GM18868 (cell line): ENCODE results near the gene HIF1A.
A peak's percentile ranks its signal among the peaks of the same experiment; 100 is the strongest.
"Not testable (repeated sequence)": the region's sequence is repeated elsewhere in the genome, so short reads cannot be mapped to it uniquely, and the experiment has no call there.

Experiments used
- ATAC-seq: cut with Tn5 transposase; IDR thresholded peaks from one replicate; pipeline ENCODE4 v1.9.1; 2021; ENCODE audit warnings: mild to moderate bottlenecking, moderate library complexity; ENCODE audit not compliant: unreplicated experiment

HIF1A gene

DNA sequence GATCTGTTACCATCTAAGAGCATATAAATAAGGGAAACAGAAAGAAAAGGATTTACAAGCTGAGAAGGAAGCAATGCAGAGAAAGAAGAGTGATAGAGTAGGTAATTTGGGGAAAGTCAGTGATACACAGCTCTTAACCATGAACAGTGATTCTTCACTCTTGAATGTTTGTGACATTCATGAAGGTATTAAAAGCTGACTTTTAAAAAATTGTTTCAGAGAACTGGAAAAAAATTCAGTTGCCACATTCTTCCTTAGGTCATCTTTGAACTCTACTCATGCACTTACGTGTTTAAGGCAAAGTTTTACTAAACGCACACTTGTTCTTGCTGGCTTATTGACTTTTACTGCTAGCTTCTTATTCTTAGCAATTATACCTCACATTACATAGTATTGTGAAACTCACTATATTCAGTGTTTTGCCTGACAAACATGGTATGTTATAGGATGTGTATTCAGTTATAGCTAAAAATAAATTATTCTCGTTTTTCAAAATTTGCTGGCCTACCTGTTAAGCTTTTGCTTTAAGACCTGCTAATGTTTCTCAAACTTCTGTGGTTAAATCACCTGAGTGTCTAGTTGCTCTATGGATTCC, 10.9 kb downstream of the HIF1A start:
- peak; percentile 50 for ATAC-seq

DNA sequence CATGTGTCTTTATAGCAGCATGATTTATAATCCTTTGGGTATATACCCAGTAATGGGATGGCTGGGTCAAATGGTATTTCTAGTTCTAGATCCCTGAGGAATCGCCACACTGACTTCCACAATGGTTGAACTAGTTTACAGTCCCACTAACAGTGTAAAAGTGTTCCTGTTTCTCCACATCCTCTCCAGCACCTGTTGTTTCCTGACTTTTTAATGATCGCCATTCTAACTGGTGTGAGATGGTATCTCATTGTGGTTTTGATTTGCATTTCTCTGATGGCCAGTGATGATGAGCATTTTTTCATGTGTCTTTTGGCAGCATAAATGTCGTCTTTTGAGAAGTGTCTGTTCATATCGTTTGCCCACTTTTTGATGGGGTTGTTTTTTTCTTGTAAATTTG, 12.5 kb downstream of the HIF1A start:
- not testable (repeated sequence) for ATAC-seq

DNA sequence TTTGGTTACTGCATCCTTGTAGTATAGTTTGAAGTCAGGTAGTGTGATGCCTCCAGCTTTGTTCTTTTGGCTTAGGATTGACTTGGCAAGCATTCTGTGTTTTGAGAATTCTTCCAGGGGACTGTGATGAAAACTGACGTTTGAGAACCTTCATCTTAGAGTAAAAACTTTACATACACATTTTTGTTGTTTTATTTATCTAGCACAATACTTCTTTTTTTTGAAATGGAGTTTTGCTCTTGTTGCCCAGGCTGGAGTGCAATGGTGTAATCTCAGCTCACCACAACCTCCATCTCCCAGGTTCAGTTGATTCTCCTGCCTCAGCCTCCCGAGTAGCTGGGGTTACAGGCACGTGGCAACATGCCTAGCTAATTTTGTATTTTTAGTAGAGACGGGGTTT, 13.4 kb downstream of the HIF1A start:
- ATAC-seq = not testable (repeated sequence)

DNA sequence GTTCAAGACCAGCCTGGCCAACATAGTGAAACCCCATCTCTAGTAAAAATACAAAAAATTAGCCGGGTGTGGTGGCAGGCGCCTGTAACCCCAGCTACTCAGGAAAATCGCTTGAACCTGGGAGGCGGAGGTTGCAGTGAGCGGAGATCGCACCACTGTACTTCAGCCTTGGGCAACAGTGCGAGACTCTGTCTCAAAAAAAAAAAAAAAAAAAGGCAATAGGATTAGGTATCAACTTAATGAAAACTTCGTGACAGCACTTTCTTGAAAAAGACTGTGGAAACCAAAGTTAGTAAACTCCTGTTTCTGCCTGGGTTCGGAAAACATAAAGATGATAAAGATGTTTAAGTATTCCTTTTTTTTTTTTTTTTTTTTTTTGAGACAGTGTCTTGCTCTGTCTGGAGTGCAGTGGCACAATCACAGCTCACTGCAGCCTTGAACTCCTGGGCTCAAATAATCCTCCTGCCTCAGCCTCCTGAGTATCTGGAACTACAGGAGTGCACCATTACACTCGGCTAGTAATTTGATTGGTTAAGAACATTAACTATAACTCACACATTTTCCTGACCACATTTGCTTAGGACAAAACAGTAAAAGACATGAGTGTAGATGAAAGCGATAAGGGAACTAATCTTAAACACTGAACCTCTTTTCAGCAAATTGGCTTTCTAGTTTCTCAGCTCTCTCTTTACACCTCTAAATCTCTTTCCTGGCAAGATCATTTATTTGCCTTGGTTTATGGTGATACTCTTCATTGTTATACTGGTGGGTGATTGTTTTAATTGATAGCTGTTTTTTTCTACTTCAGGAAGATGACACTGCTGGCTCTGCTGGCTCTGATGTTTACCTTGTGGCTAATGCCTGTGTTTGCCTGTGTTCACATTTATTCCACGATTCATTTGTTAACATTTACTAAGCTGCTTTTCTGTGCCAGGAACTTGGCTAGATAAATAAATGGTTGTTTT, 15.8 kb downstream of the HIF1A start:
- ATAC-seq = peak; percentile 36

DNA sequence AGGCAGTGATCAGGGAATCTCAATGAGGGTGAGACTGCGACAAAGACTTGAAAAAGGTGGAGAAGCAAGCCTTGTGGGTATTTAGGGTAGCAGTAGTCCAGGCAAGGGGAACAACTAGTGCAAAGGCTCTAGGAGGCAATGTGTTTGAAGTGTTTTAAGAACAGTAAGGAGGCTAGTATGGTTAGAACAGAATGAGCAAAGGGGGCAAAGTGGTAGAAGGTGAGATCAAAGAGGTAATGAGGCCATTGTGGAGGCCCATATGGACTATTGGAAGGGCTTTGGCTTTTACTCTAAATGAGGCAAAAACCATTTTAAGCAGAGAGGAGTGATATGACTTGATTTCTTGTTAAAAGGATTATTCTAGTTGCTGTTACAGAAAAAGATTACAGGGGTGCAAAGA, 16.8 kb downstream of the HIF1A start:
- ATAC-seq = no peak

DNA sequence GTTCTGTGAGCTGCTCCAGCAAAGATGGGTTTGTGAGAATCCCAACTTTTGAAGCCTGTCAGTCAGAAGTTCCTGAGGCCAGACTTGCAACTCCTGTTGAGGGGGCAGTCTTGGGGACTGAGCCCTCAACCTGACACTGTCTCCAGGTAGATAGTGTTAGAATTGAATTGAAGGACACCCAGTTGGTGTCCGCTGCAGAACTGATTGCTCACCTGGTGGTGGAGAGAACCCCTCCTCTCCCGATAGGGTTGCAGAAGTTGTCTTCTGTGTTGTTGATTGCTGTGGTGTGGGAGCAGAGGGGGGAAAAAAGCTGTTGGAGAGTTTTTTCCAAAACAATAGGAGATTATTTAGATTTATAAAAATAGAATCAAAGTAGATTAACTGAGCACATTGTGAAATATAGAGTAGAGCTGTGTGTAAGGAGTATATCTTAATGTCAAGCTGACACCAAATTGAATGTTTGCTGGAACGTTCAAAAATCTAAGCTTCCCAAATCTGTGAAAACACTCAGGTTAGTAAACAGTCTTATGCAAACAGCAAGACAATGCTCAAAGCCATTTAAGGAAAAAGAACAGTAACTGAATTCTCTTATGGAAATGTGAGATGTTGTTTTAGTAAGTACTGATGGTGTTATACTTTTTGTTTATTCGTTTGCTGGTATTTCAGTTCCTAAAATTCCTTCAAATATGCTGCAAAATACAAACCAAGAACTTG, 18.6 kb downstream of the HIF1A start:
- ATAC-seq = no peak

DNA sequence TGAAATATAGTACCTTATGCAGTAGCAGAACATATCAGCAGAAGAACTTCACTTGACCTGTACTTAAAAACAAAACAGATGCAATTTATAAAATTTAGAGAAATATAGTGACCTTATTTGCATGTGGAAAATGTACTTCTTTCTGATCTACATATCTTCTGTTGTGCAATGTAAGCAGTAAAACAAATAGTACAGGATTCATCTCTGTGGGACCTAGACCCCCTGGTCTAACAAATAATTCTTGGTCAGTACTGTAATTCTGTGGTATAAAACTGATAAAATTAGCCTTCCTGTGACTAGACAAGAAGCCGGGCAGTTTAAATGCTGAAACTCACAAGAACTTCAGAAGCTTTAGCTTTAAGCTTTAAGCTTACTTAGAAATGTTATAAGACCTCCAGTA, 21.6 kb downstream of the HIF1A start:
- ATAC-seq = no peak

DNA sequence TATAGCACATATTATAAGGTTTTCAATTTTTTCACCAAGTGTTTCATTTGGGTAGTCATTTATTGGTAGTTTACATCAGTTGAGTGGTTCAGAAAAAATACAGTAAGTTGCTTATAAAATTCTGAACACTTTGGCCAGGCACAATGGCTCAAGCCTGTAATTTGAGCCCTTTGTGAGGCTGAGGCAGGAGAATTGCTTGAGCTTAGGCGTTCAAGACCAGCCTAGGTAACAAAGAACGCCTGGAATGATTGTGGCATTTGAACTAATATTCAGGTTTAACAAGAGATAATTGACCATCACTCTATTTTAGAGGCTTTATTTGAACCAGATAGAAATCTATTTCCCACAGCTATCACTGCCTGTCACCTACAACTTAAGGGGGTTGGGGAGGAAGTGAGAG, 22.7 kb downstream of the HIF1A start:
- no peak for ATAC-seq

DNA sequence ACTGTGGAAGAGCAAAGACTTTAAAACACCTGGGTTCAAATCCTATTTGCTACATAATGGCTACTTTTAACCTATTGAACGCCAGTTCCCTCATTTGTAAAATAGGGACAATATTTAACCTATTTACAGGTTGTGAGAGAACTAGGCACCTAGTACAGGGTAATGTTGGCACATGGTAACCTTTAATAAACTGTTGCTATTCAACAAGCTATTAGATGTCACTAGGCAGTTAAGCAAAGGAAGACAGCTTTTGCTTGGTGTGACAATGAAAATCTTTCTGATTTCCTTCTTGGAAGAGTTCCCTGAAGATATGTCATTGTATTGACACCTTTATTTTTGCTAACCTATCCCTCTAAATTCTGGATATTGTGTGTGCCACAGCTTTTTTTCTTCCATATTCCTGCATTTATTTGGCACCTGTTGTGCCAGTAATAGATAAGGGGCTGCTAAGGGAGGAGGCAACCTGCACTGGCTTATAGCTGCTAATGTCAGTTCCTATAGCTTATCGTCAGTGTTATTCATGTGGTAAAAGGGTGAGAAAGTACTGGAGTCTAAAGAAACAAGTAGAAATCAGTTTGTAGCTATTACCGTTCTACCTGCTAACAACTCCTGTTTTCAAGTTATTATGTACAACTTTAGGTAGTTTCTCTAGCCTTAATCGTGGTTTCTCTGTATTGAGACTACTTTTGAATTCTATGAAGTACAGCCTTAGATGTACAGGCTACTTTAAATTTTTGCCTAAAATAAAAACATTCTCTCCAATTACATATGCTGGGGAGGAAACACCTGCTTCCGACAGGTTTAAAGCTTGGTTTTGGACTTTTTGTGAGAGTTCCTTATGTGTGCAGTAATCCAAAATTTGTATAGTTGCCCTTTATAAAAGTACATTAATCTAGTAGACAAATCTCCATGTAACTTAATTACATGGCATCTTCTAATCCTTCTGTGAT, 24.3 kb downstream of the HIF1A start:
- no peak for ATAC-seq

DNA sequence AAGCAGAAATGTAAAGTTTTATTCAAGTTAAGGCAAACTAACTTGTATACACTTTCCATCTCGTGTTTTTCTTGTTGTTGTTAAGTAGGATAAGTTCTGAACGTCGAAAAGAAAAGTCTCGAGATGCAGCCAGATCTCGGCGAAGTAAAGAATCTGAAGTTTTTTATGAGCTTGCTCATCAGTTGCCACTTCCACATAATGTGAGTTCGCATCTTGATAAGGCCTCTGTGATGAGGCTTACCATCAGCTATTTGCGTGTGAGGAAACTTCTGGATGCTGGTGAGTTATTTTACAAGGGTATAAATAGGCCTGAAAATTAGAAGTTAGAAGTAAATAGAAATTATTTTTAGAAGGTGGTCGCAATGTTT, 25.0 kb downstream of the HIF1A start:
- no peak for ATAC-seq

DNA sequence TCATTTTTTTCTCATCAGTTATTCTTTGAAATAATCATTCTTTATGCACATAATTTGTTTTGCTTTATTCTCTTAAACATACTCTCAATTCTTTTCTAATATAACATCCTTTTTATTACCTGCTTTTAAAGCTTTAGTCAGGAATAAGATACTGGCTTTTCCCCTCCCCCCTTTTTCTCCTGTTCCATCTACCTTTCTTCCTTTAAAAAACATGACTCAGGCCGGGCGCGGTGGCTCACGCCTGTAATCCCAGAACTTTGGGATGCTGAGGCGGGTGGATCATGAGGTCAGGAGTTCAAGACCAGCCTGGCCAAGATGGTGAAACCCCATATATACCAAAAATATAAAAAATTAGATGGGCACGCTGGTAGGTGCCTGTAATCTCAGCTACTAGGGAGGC, 25.4 kb downstream of the HIF1A start:
- no peak for ATAC-seq

DNA sequence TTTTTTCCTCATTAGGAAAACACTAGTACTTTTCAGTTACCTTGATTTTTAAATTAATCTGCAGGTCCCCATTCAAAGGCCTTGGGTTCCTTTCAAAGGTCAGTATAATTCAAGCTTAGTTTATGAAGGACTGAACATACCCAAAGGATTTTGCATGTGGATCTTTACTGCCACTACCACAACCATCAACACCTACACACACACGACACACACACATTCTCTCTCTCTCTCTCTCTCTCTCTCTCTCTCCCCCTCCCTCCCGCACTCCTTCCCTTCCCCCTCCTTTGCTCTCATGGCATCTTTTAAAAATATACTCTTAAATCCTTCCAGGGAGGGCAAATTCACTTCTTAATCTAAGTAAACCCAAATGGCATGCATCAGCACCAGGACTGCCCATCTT, 28.8 kb downstream of the HIF1A start:
- ATAC-seq = no peak

DNA sequence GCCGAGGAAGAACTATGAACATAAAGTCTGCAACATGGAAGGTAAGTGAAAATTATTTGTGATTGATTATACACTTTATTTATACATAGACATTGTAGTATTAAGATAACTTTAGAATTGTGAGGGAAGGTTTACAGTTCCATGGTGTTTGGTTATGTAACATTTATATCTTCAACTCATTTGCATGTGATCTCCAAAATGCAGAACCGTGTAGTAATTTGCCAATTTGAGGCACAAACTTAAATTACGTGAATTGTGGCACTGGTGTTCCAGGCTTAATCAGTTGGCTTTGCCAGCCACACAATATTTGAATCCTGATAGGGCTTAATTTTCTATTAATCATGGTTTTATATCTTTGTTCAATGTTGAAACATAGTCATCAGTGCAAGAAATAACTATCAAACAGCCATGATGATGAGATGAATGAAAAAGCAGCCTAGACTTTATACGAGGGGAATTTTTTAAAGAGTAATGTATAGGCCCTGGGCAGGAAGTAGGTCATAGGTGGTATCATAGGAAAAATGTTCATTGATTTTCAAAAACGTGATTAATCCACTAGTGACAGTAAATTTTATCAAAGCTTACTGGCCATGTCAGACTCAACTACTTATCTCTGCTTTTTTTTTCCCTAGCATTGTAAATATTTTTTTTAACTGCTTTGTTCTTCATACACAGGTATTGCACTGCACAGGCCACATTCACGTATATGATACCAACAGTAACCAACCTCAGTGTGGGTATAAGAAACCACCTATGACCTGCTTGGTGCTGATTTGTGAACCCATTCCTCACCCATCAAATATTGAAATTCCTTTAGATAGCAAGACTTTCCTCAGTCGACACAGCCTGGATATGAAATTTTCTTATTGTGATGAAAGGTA, 31.7 kb downstream of the HIF1A start:
- ATAC-seq = no peak

DNA sequence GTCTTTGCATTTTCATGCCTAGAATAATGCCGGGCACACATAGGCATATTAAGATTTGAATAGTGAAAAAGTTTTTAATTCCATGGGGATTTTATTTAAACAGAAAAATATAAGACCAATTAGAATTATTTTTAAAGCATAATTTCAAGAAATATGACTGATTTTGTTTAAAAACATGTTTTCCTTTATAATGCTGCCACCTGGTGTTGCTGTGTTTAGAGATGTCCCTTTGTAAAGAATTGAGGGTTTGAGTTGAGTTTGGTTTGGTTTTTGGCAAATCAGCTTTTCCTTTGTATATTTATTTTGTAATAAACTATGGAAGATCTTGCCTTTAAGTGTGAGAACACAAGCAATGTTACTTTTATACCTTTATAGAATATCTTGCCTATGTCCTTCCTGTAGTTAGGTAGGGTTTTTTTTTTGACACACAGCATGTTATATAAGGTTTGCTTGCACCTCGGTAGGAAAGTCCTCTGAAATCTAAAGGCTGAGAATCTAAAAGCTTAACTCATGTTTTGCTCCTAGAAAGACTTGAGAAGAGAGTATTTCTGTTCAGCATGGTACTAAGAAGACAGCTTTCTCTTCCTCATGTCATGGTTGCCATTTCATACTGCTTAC, 35.6 kb downstream of the HIF1A start:
- no peak for ATAC-seq

DNA sequence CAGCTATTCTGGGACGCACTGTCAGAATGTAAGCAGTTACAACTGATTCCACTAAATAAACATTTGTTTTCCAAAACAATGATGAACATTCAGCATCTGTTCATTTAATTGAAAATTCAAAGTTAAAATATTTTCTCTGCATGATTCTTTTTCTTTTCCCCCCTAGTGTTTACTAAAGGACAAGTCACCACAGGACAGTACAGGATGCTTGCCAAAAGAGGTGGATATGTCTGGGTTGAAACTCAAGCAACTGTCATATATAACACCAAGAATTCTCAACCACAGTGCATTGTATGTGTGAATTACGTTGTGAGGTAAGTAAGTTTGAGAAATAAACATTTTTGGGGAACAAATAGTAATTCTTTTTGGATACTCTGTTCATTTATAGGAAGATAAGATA, 38.7 kb downstream of the HIF1A start:
- no peak for ATAC-seq

DNA sequence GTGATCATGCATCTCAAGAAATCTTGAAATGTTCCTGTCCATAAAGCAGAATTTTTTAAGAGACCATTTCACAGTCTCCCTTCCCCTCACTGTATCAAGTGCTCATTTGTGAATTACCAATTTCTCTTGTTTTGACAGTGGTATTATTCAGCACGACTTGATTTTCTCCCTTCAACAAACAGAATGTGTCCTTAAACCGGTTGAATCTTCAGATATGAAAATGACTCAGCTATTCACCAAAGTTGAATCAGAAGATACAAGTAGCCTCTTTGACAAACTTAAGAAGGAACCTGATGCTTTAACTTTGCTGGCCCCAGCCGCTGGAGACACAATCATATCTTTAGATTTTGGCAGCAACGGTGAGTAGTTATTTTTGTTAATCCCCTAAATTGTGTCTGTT, 41.4 kb downstream of the HIF1A start:
- ATAC-seq = no peak

DNA sequence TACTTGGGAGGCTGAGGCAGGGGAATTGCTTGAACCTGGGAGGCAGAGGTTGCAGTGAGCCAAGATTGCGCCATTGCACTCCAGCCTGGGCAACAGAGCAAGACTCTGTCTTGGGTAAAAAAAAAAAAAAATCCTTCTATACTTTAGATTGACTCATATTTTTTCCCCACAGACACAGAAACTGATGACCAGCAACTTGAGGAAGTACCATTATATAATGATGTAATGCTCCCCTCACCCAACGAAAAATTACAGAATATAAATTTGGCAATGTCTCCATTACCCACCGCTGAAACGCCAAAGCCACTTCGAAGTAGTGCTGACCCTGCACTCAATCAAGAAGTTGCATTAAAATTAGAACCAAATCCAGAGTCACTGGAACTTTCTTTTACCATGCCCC, 42.6 kb downstream of the HIF1A start:
- no peak for ATAC-seq

DNA sequence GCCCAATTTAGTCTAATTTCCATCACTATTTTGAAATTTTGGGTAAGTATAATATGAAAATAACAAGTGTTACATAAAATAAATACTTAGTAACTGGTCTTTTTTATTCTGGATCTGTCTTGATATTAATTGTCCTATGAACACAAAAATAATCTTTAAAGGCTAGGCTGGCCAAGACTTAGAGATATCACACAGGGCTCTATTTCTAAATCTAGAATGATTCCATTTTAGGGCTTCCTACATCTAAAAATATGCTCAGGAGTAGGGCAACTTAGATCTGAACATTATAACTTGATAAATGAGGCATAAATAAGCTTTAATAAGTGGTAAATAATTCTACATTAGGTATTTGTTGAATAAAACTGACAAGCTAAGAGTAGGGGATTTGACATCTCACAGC, 43.8 kb downstream of the HIF1A start:
- ATAC-seq = no peak

DNA sequence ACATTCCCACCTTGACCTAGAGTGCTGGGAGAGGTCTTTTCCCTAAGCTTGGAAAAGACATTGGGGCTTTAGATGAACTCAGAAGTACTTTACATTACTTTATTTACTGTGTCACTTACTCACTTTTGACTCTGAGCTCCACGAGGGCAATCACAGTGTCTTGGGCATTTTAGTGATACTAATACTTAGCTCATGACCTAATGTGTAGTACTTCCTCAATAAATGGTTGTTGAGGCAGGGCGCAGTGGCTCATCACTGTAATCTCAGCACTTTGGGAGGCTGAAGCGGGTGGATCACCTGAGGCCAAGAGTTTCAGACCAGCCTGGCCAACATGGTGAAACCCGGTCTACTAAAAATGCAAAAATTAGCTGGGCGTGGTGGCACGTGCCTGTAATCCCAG, 47.1 kb downstream of the HIF1A start:
- ATAC-seq = no peak
